Measurements from ENCODE around the gene TULP4. TPM values are rescaled to one million over a fixed set of nuclear protein-coding genes. Genes with fewer than 3 reads are reported as not detected.
"Not testable (repeated sequence)": the region's sequence is repeated elsewhere in the genome, so short reads cannot be mapped to it uniquely, and the experiment has no call there.

Gene TULP4
- total and polyA plus RNA-seq, 2 donors (not counting 1 experiment from before 2014, with no cell fraction given): 12.0 to 90.0 TPM

DNA sequence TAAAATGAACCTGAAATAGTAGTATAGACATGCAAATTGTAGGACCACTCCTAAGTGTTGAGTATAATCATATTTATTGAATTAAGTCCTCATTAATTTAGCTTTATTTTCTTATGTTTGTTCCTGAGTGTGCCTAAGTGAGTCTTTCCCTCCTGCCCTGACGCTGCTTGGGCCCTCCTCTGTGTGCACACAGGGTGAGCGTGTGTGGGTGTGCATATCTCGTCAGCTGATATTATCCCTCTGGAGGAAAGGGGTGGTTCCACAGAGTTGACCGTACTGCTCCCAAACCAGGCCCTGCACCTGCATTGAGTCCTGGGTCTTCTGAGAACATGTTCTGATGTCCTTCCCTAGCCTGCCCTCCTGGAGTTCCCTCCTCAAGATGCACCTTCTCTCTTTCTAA is 28.0 kb downstream of the TULP4 start:
- H4K20me1 ChIP-seq (ENCODE audit: control insufficient read depth, insufficient read depth, low read length, poor library complexity, severe bottlenecking): no peaks in the 10 kb centered on the region
- no peaks in the 10 kb centered on the region for H3K27me3 Mint-ChIP-seq
- intact Hi-C loops (cut with micrococcal nuclease): no loop called here
- TF ChIP-seq EZH2 (IDR thresholded peaks at IDR 0.05; ENCODE audit: borderline replicate concordance, insufficient read depth, low read depth, low read length, poor library complexity, severe bottlenecking): no peak
- TF ChIP-seq, protein P1, sequence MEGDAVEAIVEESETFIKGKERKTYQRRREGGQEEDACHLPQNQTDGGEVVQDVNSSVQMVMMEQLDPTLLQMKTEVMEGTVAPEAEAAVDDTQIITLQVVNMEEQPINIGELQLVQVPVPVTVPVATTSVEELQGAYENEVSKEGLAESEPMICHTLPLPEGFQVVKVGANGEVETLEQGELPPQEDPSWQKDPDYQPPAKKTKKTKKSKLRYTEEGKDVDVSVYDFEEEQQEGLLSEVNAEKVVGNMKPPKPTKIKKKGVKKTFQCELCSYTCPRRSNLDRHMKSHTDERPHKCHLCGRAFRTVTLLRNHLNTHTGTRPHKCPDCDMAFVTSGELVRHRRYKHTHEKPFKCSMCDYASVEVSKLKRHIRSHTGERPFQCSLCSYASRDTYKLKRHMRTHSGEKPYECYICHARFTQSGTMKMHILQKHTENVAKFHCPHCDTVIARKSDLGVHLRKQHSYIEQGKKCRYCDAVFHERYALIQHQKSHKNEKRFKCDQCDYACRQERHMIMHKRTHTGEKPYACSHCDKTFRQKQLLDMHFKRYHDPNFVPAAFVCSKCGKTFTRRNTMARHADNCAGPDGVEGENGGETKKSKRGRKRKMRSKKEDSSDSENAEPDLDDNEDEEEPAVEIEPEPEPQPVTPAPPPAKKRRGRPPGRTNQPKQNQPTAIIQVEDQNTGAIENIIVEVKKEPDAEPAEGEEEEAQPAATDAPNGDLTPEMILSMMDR (IDR thresholded peaks at IDR 0.05): no peak
- H3K9me3 Mint-ChIP-seq (ENCODE audit: insufficient read depth): peaks cover 3% of the 10 kb centered on the region
- no peak overlapping the region for H3K27ac Mint-ChIP-seq
- ChIA-PET POLR2A (no interaction called here), CTCF (no interaction called here)
- peaks cover 0 to 1% of the 10 kb centered on the region in 2 experiments for H3K36me3 ChIP-seq (replicated peaks in 1 of 2; ENCODE audit: control extremely low read depth in 1 of 2, control insufficient read depth in 1 of 2, extremely low read depth in 1 of 2, insufficient read depth in 2 of 2, low read length in 1 of 2)
- H2AFZ ChIP-seq (ENCODE audit: insufficient read depth, low read depth, low read length, poor library complexity, severe bottlenecking): no peak overlapping the region
- H3K4me1 Mint-ChIP-seq: peaks cover 26% of the 10 kb centered on the region
- H3K79me2 ChIP-seq (ENCODE audit: control insufficient read depth, insufficient read depth, low read length): peaks cover 66% of the 10 kb centered on the region
- H3K4me2 ChIP-seq (replicated peaks; ENCODE audit: low read depth, low read length, poor library complexity, severe bottlenecking): no peak overlapping the region
- H3K27me3 ChIP-seq (replicated peaks in 1 of 4; ENCODE audit: control extremely low read depth in 1 of 4, control insufficient read depth in 3 of 4, insufficient read depth in 4 of 4, low read length in 3 of 4): no peaks in the 10 kb centered on the region
- 100% methylated on average over 1 of the region's 4 CpGs for WGBS (ENCODE audit: insufficient coverage)
- peaks cover 0 to 7% of the 10 kb centered on the region in 2 donors for H3K4me1 ChIP-seq (ENCODE audit: control insufficient read depth in 2 of 2, insufficient read depth in 2 of 2, low read length in 2 of 2)
- no peak for DNase-seq
- H3K27ac ChIP-seq (ENCODE audit: low read length in 2 of 2): no peak overlapping the region
- ATAC-seq (ENCODE audit: low read depth): no peak
- no peak overlapping the region for H3K4me3 ChIP-seq (ENCODE audit: control extremely low read depth in 1 of 5, extremely low read depth in 1 of 5, insufficient read depth in 1 of 5, low read depth in 2 of 5, low read length in 4 of 5)
- H3K4me3 Mint-ChIP-seq: no peak overlapping the region
- H3K9me3 ChIP-seq (ENCODE audit: control extremely low read depth in 1 of 3, control insufficient read depth in 2 of 3, insufficient read depth in 1 of 3, low read length in 2 of 3): peaks cover 0 to 3% (median 0%) of the 10 kb centered on the region in 3 donors
- H3K9ac ChIP-seq (ENCODE audit: low read length): no peak overlapping the region

DNA sequence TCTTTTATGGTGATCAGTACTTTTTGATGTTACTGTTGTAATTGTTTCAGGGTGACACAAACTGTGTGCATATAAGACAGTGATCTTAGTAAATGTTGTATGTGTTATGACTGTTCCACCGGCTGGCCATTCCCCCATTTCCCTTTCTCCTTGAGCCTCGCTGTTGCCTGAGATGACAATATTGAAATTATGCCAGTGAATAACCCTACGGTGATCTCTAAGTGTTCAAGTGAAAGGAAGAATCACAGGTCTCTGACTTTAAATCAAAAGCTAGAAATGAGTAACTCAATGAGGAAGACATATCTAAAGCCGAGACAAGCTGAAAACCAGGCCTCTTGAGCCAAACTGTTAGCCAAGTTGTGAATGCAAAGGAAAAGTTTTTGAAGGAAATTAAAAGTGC is 32.3 kb downstream of the TULP4 start:
- Histone ChIP-seq H3K4me1 (ENCODE audit: control insufficient read depth in 2 of 2, insufficient read depth in 2 of 2, low read length in 2 of 2) (no peaks in the 10 kb centered on the region), H3K27me3 (replicated peaks in 1 of 4; ENCODE audit: control extremely low read depth in 1 of 4, control insufficient read depth in 3 of 4, insufficient read depth in 4 of 4, low read length in 3 of 4) (no peaks in the 10 kb centered on the region), H3K27ac (ENCODE audit: low read length in 2 of 2) (no peak overlapping the region), H3K79me2 (ENCODE audit: control insufficient read depth, insufficient read depth, low read length) (peaks cover 40% of the 10 kb centered on the region), H4K20me1 (ENCODE audit: control insufficient read depth, insufficient read depth, low read length, poor library complexity, severe bottlenecking) (no peaks in the 10 kb centered on the region), H3K4me2 (replicated peaks; ENCODE audit: low read depth, low read length, poor library complexity, severe bottlenecking) (no peak overlapping the region), H3K36me3 (replicated peaks in 1 of 2; ENCODE audit: control extremely low read depth in 1 of 2, control insufficient read depth in 1 of 2, extremely low read depth in 1 of 2, insufficient read depth in 2 of 2, low read length in 1 of 2) (peaks cover 0 to 3% of the 10 kb centered on the region in 2 experiments), H2AFZ (ENCODE audit: insufficient read depth, low read depth, low read length, poor library complexity, severe bottlenecking) (no peak overlapping the region), H3K9ac (ENCODE audit: low read length) (no peak overlapping the region), H3K9me3 (ENCODE audit: control extremely low read depth in 1 of 3, control insufficient read depth in 2 of 3, insufficient read depth in 1 of 3, low read length in 2 of 3) (peaks cover 0 to 18% (median 0%) of the 10 kb centered on the region in 3 donors), H3K4me3 (ENCODE audit: control extremely low read depth in 1 of 5, extremely low read depth in 1 of 5, insufficient read depth in 1 of 5, low read depth in 2 of 5, low read length in 4 of 5) (no peak overlapping the region)
- POLR2A ChIA-PET: no interaction called here
- Mint-ChIP-seq H3K9me3 (ENCODE audit: insufficient read depth) (peaks cover 5% of the 10 kb centered on the region), H3K4me3 (no peak overlapping the region), H3K27me3 (no peaks in the 10 kb centered on the region), H3K4me1 (peaks cover 11% of the 10 kb centered on the region), H3K27ac (no peak overlapping the region)
- TF ChIP-seq, protein P1 (IDR thresholded peaks at IDR 0.05): no peak
- TF ChIP-seq EZH2 (IDR thresholded peaks at IDR 0.05; ENCODE audit: borderline replicate concordance, insufficient read depth, low read depth, low read length, poor library complexity, severe bottlenecking): no peak
- no peak for DNase-seq
- WGBS (ENCODE audit: insufficient coverage): 68% methylated on average over 2 of the region's 4 CpGs
- CTCF ChIA-PET: no interaction called here
- ATAC-seq (ENCODE audit: low read depth): no peak
- intact Hi-C loops (cut with micrococcal nuclease): no loop called here

DNA sequence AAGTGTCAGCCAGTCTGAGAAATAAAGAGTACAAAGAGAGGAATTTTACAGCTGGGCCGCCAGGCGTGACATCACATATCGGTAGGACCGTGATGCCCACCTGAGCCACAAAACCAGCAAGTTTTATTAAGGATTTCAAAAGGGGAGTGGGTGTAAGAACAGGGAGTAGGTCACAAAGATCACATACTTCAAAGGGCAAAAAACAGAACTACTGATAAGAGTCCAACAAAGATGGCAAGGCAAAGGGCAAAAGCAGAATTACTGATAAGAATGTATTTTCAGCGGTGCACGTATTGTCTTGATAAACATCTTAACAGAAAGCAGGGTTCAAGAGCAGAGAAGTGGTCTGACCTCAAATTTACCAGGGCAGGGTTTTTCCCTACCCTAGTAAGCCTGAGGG is 33.2 kb downstream of the TULP4 start:
- H3K36me3 ChIP-seq (replicated peaks in 1 of 2; ENCODE audit: control extremely low read depth in 1 of 2, control insufficient read depth in 1 of 2, extremely low read depth in 1 of 2, insufficient read depth in 2 of 2, low read length in 1 of 2); POLR2A ChIA-PET; H3K4me1 ChIP-seq (ENCODE audit: control insufficient read depth in 2 of 2, insufficient read depth in 2 of 2, low read length in 2 of 2); H3K27ac ChIP-seq (ENCODE audit: low read length in 2 of 2); H3K9me3 Mint-ChIP-seq (ENCODE audit: insufficient read depth); H3K27ac Mint-ChIP-seq; H3K9ac ChIP-seq (ENCODE audit: low read length); H3K4me3 Mint-ChIP-seq; H3K27me3 ChIP-seq (replicated peaks in 1 of 4; ENCODE audit: control extremely low read depth in 1 of 4, control insufficient read depth in 3 of 4, insufficient read depth in 4 of 4, low read length in 3 of 4); H3K4me2 ChIP-seq (replicated peaks; ENCODE audit: low read depth, low read length, poor library complexity, severe bottlenecking); CTCF ChIA-PET; intact Hi-C loops (cut with micrococcal nuclease); H2AFZ ChIP-seq (ENCODE audit: insufficient read depth, low read depth, low read length, poor library complexity, severe bottlenecking); ATAC-seq (ENCODE audit: low read depth); H3K4me3 ChIP-seq (ENCODE audit: control extremely low read depth in 1 of 5, extremely low read depth in 1 of 5, insufficient read depth in 1 of 5, low read depth in 2 of 5, low read length in 4 of 5); DNase-seq; H3K27me3 Mint-ChIP-seq; H4K20me1 ChIP-seq (ENCODE audit: control insufficient read depth, insufficient read depth, low read length, poor library complexity, severe bottlenecking): not testable (repeated sequence)
- Histone ChIP-seq H3K9me3 (ENCODE audit: control extremely low read depth in 1 of 3, control insufficient read depth in 2 of 3, insufficient read depth in 1 of 3, low read length in 2 of 3) (peaks cover 0 to 27% (median 0%) of the 10 kb centered on the region in 3 donors), H3K79me2 (ENCODE audit: control insufficient read depth, insufficient read depth, low read length) (peaks cover 40% of the 10 kb centered on the region)
- 98% methylated on average over 6 of the region's 6 CpGs for WGBS (ENCODE audit: insufficient coverage)
- H3K4me1 Mint-ChIP-seq: peaks cover 11% of the 10 kb centered on the region
